Astrocyte (in vitro differentiated cells and primary cell): ENCODE results near the gene NAA10. TPM values are rescaled to one million over a fixed set of nuclear protein-coding genes. Genes with fewer than 3 reads are reported as not detected.

Source experiments
- DNase-seq: peaks from one replicate; pipeline ENCODE4 v3.0.0-alpha.2; 2010; ENCODE audit warnings: low read depth
- FAIRE-seq: peaks from 2 replicates; lab custom pipeline; 2011; peaks lifted over from hg19 to GRCh38; lab: Jason Lieb, UNC
- H2AFZ ChIP-seq: 2 replicates; pipeline ENCODE4 v1.6.0; 2012; ENCODE audit warnings: low read depth, low read length, inconsistent platforms
- H3K27ac ChIP-seq: 2 replicates; pipeline ENCODE4 v1.5.1; 2011; ENCODE audit warnings: low read depth, low read length, inconsistent platforms
- H3K27me3 ChIP-seq: 2 replicates; pipeline ENCODE4 v1.6.0; 2011; ENCODE audit warnings: low read length, inconsistent platforms; ENCODE audit not compliant: insufficient read depth
- H3K36me3 ChIP-seq: 2 replicates; pipeline ENCODE4 v1.5.1; 2011; ENCODE audit warnings: low read length, inconsistent platforms; ENCODE audit not compliant: insufficient read depth
- H3K4me1 ChIP-seq: 2 replicates; pipeline ENCODE4 v1.5.1; 2011; ENCODE audit warnings: low read length, inconsistent platforms; ENCODE audit not compliant: insufficient read depth
- H3K4me2 ChIP-seq: 2 replicates; pipeline ENCODE4 v1.6.0; 2012; ENCODE audit warnings: low read length, inconsistent platforms
- H3K4me3 ChIP-seq: 2 replicates; pipeline ENCODE4 v1.5.1; 2011; ENCODE audit warnings: low read depth, mild to moderate bottlenecking, low read length, inconsistent platforms; ENCODE audit not compliant: insufficient read depth
- H3K79me2 ChIP-seq: 2 replicates; pipeline ENCODE4 v1.6.0; 2012; ENCODE audit warnings: mild to moderate bottlenecking, low read length, inconsistent platforms; ENCODE audit not compliant: insufficient read depth
- H3K9ac ChIP-seq: 2 replicates; pipeline ENCODE4 v1.6.0; 2012; ENCODE audit warnings: mild to moderate bottlenecking, low read length, inconsistent platforms
- H3K9me3 ChIP-seq: 2 replicates; pipeline ENCODE4 v1.5.1; 2012; ENCODE audit warnings: low read depth, mild to moderate bottlenecking, low read length, inconsistent platforms; ENCODE audit not compliant: insufficient read depth
- H4K20me1 ChIP-seq: 2 replicates; pipeline ENCODE4 v1.6.0; 2012; ENCODE audit warnings: low read length, inconsistent platforms; ENCODE audit not compliant: insufficient read depth
- H3K27ac Mint-ChIP-seq: one replicate; pipeline ENCODE4 v1.8.0; 2021; ENCODE audit warnings: mild to moderate bottlenecking, mixed read lengths; ENCODE audit not compliant: unreplicated experiment
- H3K27me3 Mint-ChIP-seq: one replicate; pipeline ENCODE4 v1.8.0; 2021; ENCODE audit warnings: low read depth, mixed read lengths; ENCODE audit not compliant: unreplicated experiment
- H3K36me3 Mint-ChIP-seq: one replicate; pipeline ENCODE4 v1.8.0; 2021; ENCODE audit warnings: low read depth, mixed read lengths; ENCODE audit not compliant: unreplicated experiment
- H3K4me1 Mint-ChIP-seq: one replicate; pipeline ENCODE4 v1.8.0; 2021; ENCODE audit warnings: low read depth, mixed read lengths; ENCODE audit not compliant: unreplicated experiment
- H3K4me3 Mint-ChIP-seq: one replicate; pipeline ENCODE4 v1.8.0; 2021; ENCODE audit warnings: mild to moderate bottlenecking, moderate library complexity, mixed read lengths; ENCODE audit not compliant: unreplicated experiment
- H3K9me3 Mint-ChIP-seq: one replicate; pipeline ENCODE4 v1.8.0; 2021; ENCODE audit warnings: mild to moderate bottlenecking, mixed read lengths; ENCODE audit not compliant: unreplicated experiment
- EZH2 ChIP-seq: IDR thresholded peaks from 2 replicates; pipeline ENCODE4 v1.6.1; 2012; ENCODE audit warnings: mild to moderate bottlenecking, low read length, inconsistent platforms; ENCODE audit not compliant: insufficient read depth
- total RNA-seq: library from RNA; stranded (reverse); gene quantifications from 2 replicates; pipeline ENCODE4 v1.2.1, GENCODE V29; 2021
- TF ChIP-seq, protein P1 (sequence below): IDR thresholded peaks from 2 replicates; pipeline ENCODE4 v1.5.1; 2011; ENCODE audit warnings: low read depth, mild to moderate bottlenecking, inconsistent platforms, low read length, moderate library complexity; ENCODE audit not compliant: insufficient read depth

NAA10 gene
- total RNA-seq, 1 donor from 2014 or later = 144 TPM

DNA sequence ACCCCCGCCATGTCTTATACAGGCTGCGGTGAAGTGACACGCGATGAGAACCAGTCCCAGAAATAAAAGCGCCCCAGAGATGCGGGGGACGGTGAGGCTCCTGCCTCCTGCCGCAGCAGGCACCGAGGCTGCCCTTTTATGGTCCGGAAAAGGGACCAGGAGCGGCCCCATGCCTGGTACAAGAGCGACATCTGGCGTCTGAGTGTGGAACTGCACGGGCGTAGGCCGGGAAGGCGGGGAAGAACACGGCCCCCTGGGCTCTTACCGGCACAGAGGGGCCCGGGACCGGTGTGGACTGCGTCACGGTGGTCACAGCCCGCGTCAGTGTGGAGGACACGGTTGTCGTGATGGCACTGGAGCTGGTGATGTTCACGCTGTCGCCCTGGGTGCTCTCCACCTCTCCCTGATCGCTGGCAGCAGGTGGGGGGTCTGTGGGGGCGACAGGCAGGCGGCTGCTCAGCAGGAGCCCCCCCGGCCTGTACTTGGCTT, 18.5 kb upstream of the NAA10 start:
- peaks cover 5% of the 10 kb centered on the region for H3K36me3 Mint-ChIP-seq
- no peak overlapping the region for H3K4me2 ChIP-seq
- FAIRE-seq (no peak), DNase-seq (peak; percentile 14)
- H3K27ac ChIP-seq = no peak overlapping the region
- peaks cover 7% of the 10 kb centered on the region for H3K79me2 ChIP-seq
- no peaks in the 10 kb centered on the region for H3K27me3 ChIP-seq
- no peaks in the 10 kb centered on the region for H3K27me3 Mint-ChIP-seq
- H3K9me3 ChIP-seq = no peaks in the 10 kb centered on the region
- H3K9me3 Mint-ChIP-seq = no peaks in the 10 kb centered on the region
- H3K4me3 ChIP-seq = no peak overlapping the region
- H2AFZ ChIP-seq = no peak overlapping the region
- H3K27ac Mint-ChIP-seq = peak overlapping the region; percentile 34
- TF ChIP-seq EZH2 = no peak
- TF ChIP-seq, protein P1, sequence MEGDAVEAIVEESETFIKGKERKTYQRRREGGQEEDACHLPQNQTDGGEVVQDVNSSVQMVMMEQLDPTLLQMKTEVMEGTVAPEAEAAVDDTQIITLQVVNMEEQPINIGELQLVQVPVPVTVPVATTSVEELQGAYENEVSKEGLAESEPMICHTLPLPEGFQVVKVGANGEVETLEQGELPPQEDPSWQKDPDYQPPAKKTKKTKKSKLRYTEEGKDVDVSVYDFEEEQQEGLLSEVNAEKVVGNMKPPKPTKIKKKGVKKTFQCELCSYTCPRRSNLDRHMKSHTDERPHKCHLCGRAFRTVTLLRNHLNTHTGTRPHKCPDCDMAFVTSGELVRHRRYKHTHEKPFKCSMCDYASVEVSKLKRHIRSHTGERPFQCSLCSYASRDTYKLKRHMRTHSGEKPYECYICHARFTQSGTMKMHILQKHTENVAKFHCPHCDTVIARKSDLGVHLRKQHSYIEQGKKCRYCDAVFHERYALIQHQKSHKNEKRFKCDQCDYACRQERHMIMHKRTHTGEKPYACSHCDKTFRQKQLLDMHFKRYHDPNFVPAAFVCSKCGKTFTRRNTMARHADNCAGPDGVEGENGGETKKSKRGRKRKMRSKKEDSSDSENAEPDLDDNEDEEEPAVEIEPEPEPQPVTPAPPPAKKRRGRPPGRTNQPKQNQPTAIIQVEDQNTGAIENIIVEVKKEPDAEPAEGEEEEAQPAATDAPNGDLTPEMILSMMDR = peak; percentile 56
- no peaks in the 10 kb centered on the region for H4K20me1 ChIP-seq
- H3K9ac ChIP-seq = peak overlapping the region; percentile 35
- peaks cover 2% of the 10 kb centered on the region for H3K4me1 Mint-ChIP-seq
- no peak overlapping the region for H3K4me3 Mint-ChIP-seq
- peaks cover 6% of the 10 kb centered on the region for H3K36me3 ChIP-seq
- peaks cover 4% of the 10 kb centered on the region for H3K4me1 ChIP-seq

DNA sequence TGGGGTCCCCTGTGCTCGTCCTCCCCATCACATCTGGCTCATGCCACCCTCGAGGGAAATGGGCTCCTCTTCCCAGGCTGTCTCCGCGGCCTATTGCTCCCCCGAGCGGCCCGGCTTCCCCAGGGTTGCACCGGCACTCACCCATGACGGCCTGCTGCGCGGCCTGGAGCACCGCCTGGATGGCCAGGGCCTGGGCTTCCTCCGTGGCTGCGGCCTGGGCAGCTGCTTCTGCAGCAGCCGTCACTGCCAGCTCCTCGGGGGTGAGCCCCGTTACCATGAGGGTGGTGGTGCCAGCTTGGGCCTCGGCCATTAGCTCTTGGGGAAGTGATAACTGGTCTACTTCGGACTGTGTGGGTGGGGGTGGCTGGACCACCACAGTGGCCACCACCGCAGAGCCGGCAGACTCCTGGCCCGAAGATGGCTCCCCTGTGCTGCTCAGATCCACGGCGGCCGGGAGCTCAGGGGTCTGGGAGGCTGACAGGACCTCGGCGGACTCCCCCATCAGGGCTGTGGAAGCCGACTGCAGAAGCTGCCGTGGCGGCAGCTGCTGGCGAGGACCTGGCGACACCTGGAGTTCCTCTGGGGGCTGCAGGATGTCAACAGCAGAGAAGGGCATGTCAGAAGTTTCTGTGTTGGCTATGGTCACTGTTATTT, 17.7 kb upstream of the NAA10 start:
- FAIRE-seq (no peak), DNase-seq (no peak)
- Histone ChIP-seq H4K20me1 (no peaks in the 10 kb centered on the region), H3K9ac (peak overlapping the region; percentile 35), H3K27ac (no peak overlapping the region), H3K4me1 (peaks cover 4% of the 10 kb centered on the region), H3K27me3 (no peaks in the 10 kb centered on the region), H3K9me3 (no peaks in the 10 kb centered on the region), H3K36me3 (peaks cover 3% of the 10 kb centered on the region), H2AFZ (no peak overlapping the region), H3K79me2 (peaks cover 7% of the 10 kb centered on the region), H3K4me2 (no peak overlapping the region), H3K4me3 (no peak overlapping the region)
- Mint-ChIP-seq H3K36me3 (peaks cover 3% of the 10 kb centered on the region), H3K4me3 (no peak overlapping the region), H3K27me3 (no peaks in the 10 kb centered on the region), H3K27ac (no peak overlapping the region), H3K4me1 (peaks cover 3% of the 10 kb centered on the region), H3K9me3 (no peaks in the 10 kb centered on the region)
- TF ChIP-seq, protein P1 = no peak
- no peak for TF ChIP-seq EZH2
